ENCODE results near the gene KRT83.

DNA sequence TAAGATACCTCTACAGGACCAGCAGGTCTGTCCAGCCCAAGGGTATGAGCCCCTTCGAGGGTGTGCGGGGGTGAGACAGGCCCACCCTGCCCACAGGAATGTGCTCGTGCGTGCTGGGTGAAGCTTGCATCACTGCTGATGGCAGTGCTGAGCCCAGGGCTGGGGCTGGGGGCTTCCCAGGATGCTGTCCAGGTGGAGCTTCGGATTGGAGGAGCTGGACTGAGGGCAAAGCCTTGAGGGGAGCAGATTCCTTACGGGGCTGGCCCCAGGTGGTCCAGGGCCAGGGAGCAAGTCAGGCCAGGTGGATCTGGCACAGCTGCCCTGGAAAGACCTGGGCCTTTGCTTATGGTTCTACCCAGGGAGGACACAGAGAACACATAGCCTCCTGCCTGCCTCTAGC, 48.6 kb upstream of the KRT83 start:
- TF ChIP-seq, protein P1, sequence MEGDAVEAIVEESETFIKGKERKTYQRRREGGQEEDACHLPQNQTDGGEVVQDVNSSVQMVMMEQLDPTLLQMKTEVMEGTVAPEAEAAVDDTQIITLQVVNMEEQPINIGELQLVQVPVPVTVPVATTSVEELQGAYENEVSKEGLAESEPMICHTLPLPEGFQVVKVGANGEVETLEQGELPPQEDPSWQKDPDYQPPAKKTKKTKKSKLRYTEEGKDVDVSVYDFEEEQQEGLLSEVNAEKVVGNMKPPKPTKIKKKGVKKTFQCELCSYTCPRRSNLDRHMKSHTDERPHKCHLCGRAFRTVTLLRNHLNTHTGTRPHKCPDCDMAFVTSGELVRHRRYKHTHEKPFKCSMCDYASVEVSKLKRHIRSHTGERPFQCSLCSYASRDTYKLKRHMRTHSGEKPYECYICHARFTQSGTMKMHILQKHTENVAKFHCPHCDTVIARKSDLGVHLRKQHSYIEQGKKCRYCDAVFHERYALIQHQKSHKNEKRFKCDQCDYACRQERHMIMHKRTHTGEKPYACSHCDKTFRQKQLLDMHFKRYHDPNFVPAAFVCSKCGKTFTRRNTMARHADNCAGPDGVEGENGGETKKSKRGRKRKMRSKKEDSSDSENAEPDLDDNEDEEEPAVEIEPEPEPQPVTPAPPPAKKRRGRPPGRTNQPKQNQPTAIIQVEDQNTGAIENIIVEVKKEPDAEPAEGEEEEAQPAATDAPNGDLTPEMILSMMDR (IDR thresholded peaks at IDR 0.05) = no peak
- no peak for TF ChIP-seq EZH2 (IDR thresholded peaks at IDR 0.05)
